HepG2 (cell line): Measurements from ENCODE around the gene ARMH4.

Experiments
- CEBPB ChIP-seq: IDR thresholded peaks from 2 replicates; pipeline ENCODE4 v1.6.1; 2011; ENCODE audit warnings: low read depth, low read length, improper control_type of control experiment, borderline replicate concordance
- CHCHD3 ChIP-seq: sonication (generic); formaldehyde crosslinking; IDR thresholded peaks from 2 replicates; pipeline ENCODE4 v1.8.0; 2022; ENCODE audit warnings: mild to moderate bottlenecking, missing genetic modification reagents, moderate library complexity
- EZH2 ChIP-seq: conservative IDR thresholded peaks from 2 replicates; pipeline ENCODE4 v1.6.1; 2012; ENCODE audit warnings: mild to moderate bottlenecking, low read depth, low read length, moderate library complexity
- HNRNPH1 ChIP-seq: fragments of 200-400 bp; formaldehyde crosslinking; optimal IDR thresholded peaks from 2 replicates; pipeline ENCODE3; 2017; ENCODE audit warnings: mild to moderate bottlenecking, low read depth, low read length
- KLF12 ChIP-seq: sonication (generic); formaldehyde crosslinking; IDR thresholded peaks from 2 replicates; pipeline ENCODE4 v1.4.0; 2020; ENCODE audit warnings: missing genetic modification reagents, borderline replicate concordance
- NFE2L1 ChIP-seq: sonication (generic); formaldehyde crosslinking; IDR thresholded peaks from 2 replicates; pipeline ENCODE4 v1.4.0; 2020; ENCODE audit warnings: missing genetic modification reagents, mild to moderate bottlenecking, borderline replicate concordance
- TAF1 ChIP-seq: sonication (generic); formaldehyde crosslinking; IDR thresholded peaks from 2 replicates; pipeline ENCODE4 v1.4.0; 2020; ENCODE audit warnings: missing genetic modification reagents
- TCF7L2 ChIP-seq: IDR thresholded peaks from 2 replicates; pipeline ENCODE4 v1.6.1; 2011; ENCODE audit warnings: mild to moderate bottlenecking, low read depth, low read length, moderate library complexity
- ZBTB7A ChIP-seq: sonication (generic); formaldehyde crosslinking; IDR thresholded peaks from 2 replicates; pipeline ENCODE4 v1.8.0; 2022; ENCODE audit warnings: mild to moderate bottlenecking, missing genetic modification reagents
- TF ChIP-seq, protein P1 (sequence below): sonication (generic); formaldehyde crosslinking; IDR thresholded peaks from 2 replicates; pipeline ENCODE4 v1.4.0; 2020; ENCODE audit warnings: missing genetic modification reagents
- TF ChIP-seq, protein P2 (sequence below): sonication (generic); formaldehyde crosslinking; conservative IDR thresholded peaks from 2 replicates; pipeline ENCODE4 v1.4.0; 2020; ENCODE audit warnings: missing genetic modification reagents
- TF ChIP-seq, protein P3 (sequence below): sonication (generic); formaldehyde crosslinking; IDR thresholded peaks from 2 replicates; pipeline ENCODE4 v1.5.0; 2020; ENCODE audit warnings: mild to moderate bottlenecking, missing genetic modification reagents, moderate library complexity

DNA sequence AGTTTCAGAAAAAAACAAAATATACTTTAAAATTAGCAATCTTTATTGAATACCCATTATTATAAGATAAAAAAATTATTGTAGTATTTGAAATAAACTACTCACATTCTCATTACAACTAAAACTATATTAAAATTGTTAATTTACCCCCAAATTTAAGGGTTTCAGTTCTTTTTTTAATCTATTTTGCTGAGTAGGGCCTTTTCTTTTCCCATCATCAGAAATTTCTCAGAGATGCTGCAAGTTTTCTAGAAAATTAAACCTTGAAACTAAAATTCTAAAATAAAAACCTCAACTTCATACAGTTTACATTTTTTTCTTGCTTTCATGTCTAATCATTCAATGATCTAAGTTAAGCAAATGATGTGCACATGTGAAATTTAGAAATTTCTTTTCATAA lies 10.1 kb downstream of the ARMH4 start:
- TF ChIP-seq NFE2L1 = no peak
- TF ChIP-seq, protein P1, sequence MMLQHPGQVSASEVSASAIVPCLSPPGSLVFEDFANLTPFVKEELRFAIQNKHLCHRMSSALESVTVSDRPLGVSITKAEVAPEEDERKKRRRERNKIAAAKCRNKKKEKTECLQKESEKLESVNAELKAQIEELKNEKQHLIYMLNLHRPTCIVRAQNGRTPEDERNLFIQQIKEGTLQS = no peak
- TF ChIP-seq CHCHD3 = no peak
- no peak for TF ChIP-seq HNRNPH1
- TF ChIP-seq, protein P2, sequence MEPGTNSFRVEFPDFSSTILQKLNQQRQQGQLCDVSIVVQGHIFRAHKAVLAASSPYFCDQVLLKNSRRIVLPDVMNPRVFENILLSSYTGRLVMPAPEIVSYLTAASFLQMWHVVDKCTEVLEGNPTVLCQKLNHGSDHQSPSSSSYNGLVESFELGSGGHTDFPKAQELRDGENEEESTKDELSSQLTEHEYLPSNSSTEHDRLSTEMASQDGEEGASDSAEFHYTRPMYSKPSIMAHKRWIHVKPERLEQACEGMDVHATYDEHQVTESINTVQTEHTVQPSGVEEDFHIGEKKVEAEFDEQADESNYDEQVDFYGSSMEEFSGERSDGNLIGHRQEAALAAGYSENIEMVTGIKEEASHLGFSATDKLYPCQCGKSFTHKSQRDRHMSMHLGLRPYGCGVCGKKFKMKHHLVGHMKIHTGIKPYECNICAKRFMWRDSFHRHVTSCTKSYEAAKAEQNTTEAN (CRISPR knock-in tag) = no peak
- no peak for TF ChIP-seq KLF12 (CRISPR knock-in tag)
- TF ChIP-seq EZH2 = no peak
- TF ChIP-seq ZBTB7A (CRISPR knock-in tag) = no peak
- no peak for TF ChIP-seq TAF1 (CRISPR knock-in tag)
- TF ChIP-seq, protein P3, sequence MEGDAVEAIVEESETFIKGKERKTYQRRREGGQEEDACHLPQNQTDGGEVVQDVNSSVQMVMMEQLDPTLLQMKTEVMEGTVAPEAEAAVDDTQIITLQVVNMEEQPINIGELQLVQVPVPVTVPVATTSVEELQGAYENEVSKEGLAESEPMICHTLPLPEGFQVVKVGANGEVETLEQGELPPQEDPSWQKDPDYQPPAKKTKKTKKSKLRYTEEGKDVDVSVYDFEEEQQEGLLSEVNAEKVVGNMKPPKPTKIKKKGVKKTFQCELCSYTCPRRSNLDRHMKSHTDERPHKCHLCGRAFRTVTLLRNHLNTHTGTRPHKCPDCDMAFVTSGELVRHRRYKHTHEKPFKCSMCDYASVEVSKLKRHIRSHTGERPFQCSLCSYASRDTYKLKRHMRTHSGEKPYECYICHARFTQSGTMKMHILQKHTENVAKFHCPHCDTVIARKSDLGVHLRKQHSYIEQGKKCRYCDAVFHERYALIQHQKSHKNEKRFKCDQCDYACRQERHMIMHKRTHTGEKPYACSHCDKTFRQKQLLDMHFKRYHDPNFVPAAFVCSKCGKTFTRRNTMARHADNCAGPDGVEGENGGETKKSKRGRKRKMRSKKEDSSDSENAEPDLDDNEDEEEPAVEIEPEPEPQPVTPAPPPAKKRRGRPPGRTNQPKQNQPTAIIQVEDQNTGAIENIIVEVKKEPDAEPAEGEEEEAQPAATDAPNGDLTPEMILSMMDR (CRISPR knock-in tag) = no peak
- no peak for TF ChIP-seq CEBPB
- TF ChIP-seq TCF7L2 = no peak
